Activated CD4-positive, alpha-beta memory T cell treated with anti-CD3 and anti-CD28 coated beads, Interleukin-2, amount 10 ng/mL, durations not matched to agents 7 days and 5 days (primary cell): ENCODE data around the gene ARHGAP21. TPM values are rescaled to one million over a fixed set of nuclear protein-coding genes. Genes with fewer than 3 reads are reported as not detected.
"Not testable (repeated sequence)": the region's sequence is repeated elsewhere in the genome, so short reads cannot be mapped to it uniquely, and the experiment has no call there.

Experiments used
- CTCF ChIA-PET: fragments of 350-600 bp; sonication (Branson Sonifier 250); formaldehyde crosslinking; loops from one replicate; lab custom pipeline; 2021; ENCODE audit warnings: antibody characterized with exemption, inconsistent platforms; lab: Charles Lee
- POLR2A ChIA-PET: fragments of 350-600 bp; sonication (Branson Sonifier 250); formaldehyde crosslinking; loops from one replicate; lab custom pipeline; 2021; ENCODE audit warnings: antibody characterized with exemption; lab: Charles Lee
- DNase-seq: peaks from one replicate; pipeline ENCODE4 v3.0.0-alpha.2; 2020
- H3K27ac Mint-ChIP-seq: one replicate; pipeline ENCODE4 v1.8.0; 2021; ENCODE audit warnings: mild to moderate bottlenecking, mixed read lengths
- H3K27me3 Mint-ChIP-seq: one replicate; pipeline ENCODE4 v1.8.0; 2021; ENCODE audit warnings: mixed read lengths
- H3K36me3 Mint-ChIP-seq: one replicate; pipeline ENCODE4 v1.8.0; 2021; ENCODE audit warnings: low read depth, mixed read lengths
- H3K4me1 Mint-ChIP-seq: one replicate; pipeline ENCODE4 v1.8.0; 2021; ENCODE audit warnings: mixed read lengths
- H3K4me3 Mint-ChIP-seq: one replicate; pipeline ENCODE4 v1.8.0; 2021; ENCODE audit warnings: mild to moderate bottlenecking, mixed read lengths
- H3K9me3 Mint-ChIP-seq: one replicate; pipeline ENCODE4 v1.8.0; 2021; ENCODE audit warnings: mixed read lengths
- total RNA-seq, 2 experiments: library from RNA; stranded (reverse); gene quantifications; one replicate each; pipeline ENCODE4 v1.2.3, GENCODE V29; 2021

ARHGAP21 gene
- total RNA-seq, 2 experiments from 2014 or later, result 35.6 to 36.0 TPM

- Mint-ChIP-seq H3K36me3 (peaks cover 7% of the 10 kb centered on the region), H3K9me3 (no peaks in the 10 kb centered on the region), H3K4me1 (peaks cover 4% of the 10 kb centered on the region), H3K4me3 (no peak overlapping the region), H3K27ac (no peak overlapping the region), H3K27me3 (no peaks in the 10 kb centered on the region)
- ChIA-PET CTCF (no interaction called here), POLR2A (no interaction called here)
- no peak for DNase-seq
Observed at GRCh38 chr10:24669285-24669852, 54.3 kb downstream of the ARHGAP21 start.

DNA sequence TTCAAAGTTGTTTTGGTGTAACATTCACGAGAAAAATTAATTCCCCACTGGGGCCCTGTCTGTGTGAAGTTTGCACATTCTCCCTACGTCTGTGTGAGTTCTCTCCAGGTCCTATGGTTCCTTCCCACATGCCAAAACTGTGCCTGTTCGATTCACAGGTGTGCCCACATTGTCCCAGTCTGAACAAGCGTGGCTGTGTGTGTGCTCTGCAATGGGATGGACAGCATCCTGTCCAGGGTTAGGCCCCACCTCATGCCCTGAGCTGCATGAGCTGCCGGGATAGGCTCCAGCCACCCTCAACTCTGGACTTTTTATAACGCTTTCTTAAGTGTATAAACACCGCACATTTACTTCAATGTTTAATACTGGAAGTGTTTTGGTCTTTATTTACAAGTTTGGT, 55.4 kb downstream of the ARHGAP21 start:
- POLR2A ChIA-PET, result no interaction called here
- H3K36me3 Mint-ChIP-seq, result peaks cover 7% of the 10 kb centered on the region
- H3K9me3 Mint-ChIP-seq, result no peaks in the 10 kb centered on the region
- peaks cover 4% of the 10 kb centered on the region for H3K4me1 Mint-ChIP-seq
- CTCF ChIA-PET, result no interaction called here
- no peak overlapping the region for H3K4me3 Mint-ChIP-seq
- no peaks in the 10 kb centered on the region for H3K27me3 Mint-ChIP-seq
- no peak overlapping the region for H3K27ac Mint-ChIP-seq
- no peak for DNase-seq

GRCh38 chr10:24664991-24665390, 58.7 kb downstream of the ARHGAP21 start:
- Mint-ChIP-seq H3K27ac (no peak overlapping the region), H3K27me3 (no peaks in the 10 kb centered on the region), H3K9me3 (no peaks in the 10 kb centered on the region), H3K36me3 (peaks cover 5% of the 10 kb centered on the region), H3K4me3 (no peak overlapping the region), H3K4me1 (no peaks in the 10 kb centered on the region)
- CTCF ChIA-PET, result interaction anchor here (0.7 kb wide), 1 partner anchor 14 kb away, joined by 3 read pairs; no protein-coding TSS in a partner anchor
- POLR2A ChIA-PET, result no interaction called here
- no peak for DNase-seq

DNA sequence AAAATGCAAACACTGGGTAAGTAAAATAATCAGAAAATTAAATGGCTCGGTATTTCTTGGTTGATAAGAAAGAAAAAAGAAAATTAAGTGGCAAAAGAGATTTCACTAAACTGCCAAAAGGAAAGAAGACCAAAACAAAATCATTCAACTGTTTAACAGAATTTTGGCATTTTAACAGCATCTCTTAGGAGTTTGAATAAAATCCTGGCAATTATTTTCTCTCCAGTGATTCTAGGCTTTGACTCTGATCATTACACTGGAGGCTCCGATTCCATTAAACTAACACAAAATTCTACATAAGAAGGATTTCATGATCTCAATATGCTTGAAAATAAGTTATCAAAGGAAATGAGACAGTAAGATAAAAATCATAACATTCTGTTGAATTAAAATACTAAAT, 62.3 kb downstream of the ARHGAP21 start:
- ChIA-PET CTCF (no interaction called here), POLR2A (no interaction called here)
- no peak overlapping the region for H3K4me3 Mint-ChIP-seq
- H3K27me3 Mint-ChIP-seq, result no peaks in the 10 kb centered on the region
- peaks cover 3% of the 10 kb centered on the region for H3K9me3 Mint-ChIP-seq
- no peak for DNase-seq
- H3K36me3 Mint-ChIP-seq, result peaks cover 7% of the 10 kb centered on the region
- H3K27ac Mint-ChIP-seq, result no peak overlapping the region
- no peaks in the 10 kb centered on the region for H3K4me1 Mint-ChIP-seq

- H3K27me3 Mint-ChIP-seq, H3K27ac Mint-ChIP-seq, POLR2A ChIA-PET, H3K9me3 Mint-ChIP-seq, H3K4me3 Mint-ChIP-seq, H3K4me1 Mint-ChIP-seq, CTCF ChIA-PET, DNase-seq: not testable (repeated sequence)
- peaks cover 10% of the 10 kb centered on the region for H3K36me3 Mint-ChIP-seq
Observed at GRCh38 chr10:24658319-24658718, 65.4 kb downstream of the ARHGAP21 start.

GRCh38 chr10:24656326-24656725, 67.4 kb downstream of the ARHGAP21 start:
- H3K9me3 Mint-ChIP-seq, POLR2A ChIA-PET: not testable (repeated sequence)

GRCh38 chr10:24652381-24652957, 71.2 kb downstream of the ARHGAP21 start:
- no peak overlapping the region for H3K4me3 Mint-ChIP-seq
- no peak for DNase-seq
- ChIA-PET CTCF (no interaction called here), POLR2A (no interaction called here)
- peaks cover 18% of the 10 kb centered on the region for H3K4me1 Mint-ChIP-seq
- H3K9me3 Mint-ChIP-seq, result no peaks in the 10 kb centered on the region
- peaks cover 8% of the 10 kb centered on the region for H3K36me3 Mint-ChIP-seq
- no peaks in the 10 kb centered on the region for H3K27me3 Mint-ChIP-seq
- no peak overlapping the region for H3K27ac Mint-ChIP-seq

More at GRCh38 chr10:24656326-24656725, 67.4 kb downstream of the ARHGAP21 start:
- DNase-seq, H3K27ac Mint-ChIP-seq, H3K4me3 Mint-ChIP-seq, H3K27me3 Mint-ChIP-seq, CTCF ChIA-PET: not testable (repeated sequence)
- Mint-ChIP-seq H3K4me1 (peaks cover 18% of the 10 kb centered on the region), H3K36me3 (peaks cover 12% of the 10 kb centered on the region)

- ChIA-PET CTCF (no interaction called here), POLR2A (no interaction called here)
- no peak for DNase-seq
- Mint-ChIP-seq H3K36me3 (peaks cover 12% of the 10 kb centered on the region), H3K27me3 (no peaks in the 10 kb centered on the region), H3K9me3 (no peaks in the 10 kb centered on the region), H3K27ac (no peak overlapping the region), H3K4me3 (no peak overlapping the region), H3K4me1 (peaks cover 19% of the 10 kb centered on the region)
Observed at GRCh38 chr10:24651923-24652322, 71.8 kb downstream of the ARHGAP21 start.

GRCh38 chr10:24650669-24651391, 72.9 kb downstream of the ARHGAP21 start:
- peaks cover 20% of the 10 kb centered on the region for H3K4me1 Mint-ChIP-seq

DNA sequence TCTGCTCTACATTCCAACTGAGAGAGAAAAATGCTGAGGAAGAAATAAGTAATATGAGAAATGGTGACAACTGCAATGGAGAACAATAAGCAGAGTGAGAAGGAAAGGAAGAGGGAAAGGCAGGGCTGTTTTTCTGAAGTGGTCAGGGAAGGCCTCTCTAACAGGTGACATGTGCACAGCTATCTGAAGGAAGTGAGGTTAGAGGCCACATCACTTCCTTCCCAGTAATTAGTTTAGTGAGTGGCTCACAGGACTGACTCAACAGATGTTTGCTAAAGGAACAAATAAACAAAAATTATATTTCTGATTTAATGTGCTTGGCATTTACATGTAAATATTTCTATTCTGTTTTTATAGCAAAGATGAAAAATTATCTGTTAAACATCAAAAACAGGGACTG, 77.9 kb downstream of the ARHGAP21 start:
- H3K9me3 Mint-ChIP-seq, result no peaks in the 10 kb centered on the region
- no peak overlapping the region for H3K27ac Mint-ChIP-seq
- H3K4me1 Mint-ChIP-seq, result peaks cover 2% of the 10 kb centered on the region
- no peaks in the 10 kb centered on the region for H3K27me3 Mint-ChIP-seq
- no peak overlapping the region for H3K4me3 Mint-ChIP-seq
- no peak for DNase-seq
- POLR2A ChIA-PET, result interaction anchor here (1.2 kb wide), 1 partner anchor 54 kb away, joined by 3 read pairs; no protein-coding TSS in a partner anchor
- CTCF ChIA-PET, result interaction anchor here (2.3 kb wide), 1 partner anchor 28 kb away, joined by 7 read pairs; no protein-coding TSS in a partner anchor
- H3K36me3 Mint-ChIP-seq, result peaks cover 5% of the 10 kb centered on the region

More at GRCh38 chr10:24650669-24651391, 72.9 kb downstream of the ARHGAP21 start:
- POLR2A ChIA-PET, result no interaction called here
- Mint-ChIP-seq H3K4me3 (no peak overlapping the region), H3K27ac (no peak overlapping the region), H3K36me3 (peaks cover 13% of the 10 kb centered on the region), H3K9me3 (no peaks in the 10 kb centered on the region), H3K27me3 (no peaks in the 10 kb centered on the region)
- CTCF ChIA-PET, result interaction anchor here (0.6 kb wide), 3 partner anchors 14 to 512 kb away, joined by 3 to 4 read pairs (median 3); no protein-coding TSS in a partner anchor
- no peak for DNase-seq

DNA sequence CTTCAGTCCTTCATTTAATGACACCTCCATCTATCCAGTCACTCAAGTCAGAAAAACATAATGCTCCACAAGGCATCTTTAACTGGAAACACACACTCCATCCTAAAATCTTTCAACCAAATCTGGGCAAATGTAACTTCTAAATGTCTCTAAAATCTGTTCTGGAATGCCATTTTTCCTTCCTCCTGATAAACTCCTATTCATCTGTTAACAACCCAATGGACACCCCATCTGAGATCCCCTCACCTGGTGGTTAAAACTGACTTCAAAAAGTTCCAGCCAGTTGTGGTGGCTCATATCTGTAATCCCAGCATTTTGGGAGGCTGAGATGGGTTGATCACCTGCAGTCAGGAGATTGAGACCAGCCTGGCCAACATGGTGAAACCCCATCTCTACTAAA, 78.7 kb downstream of the ARHGAP21 start:
- Mint-ChIP-seq H3K27ac (no peak overlapping the region), H3K36me3 (peaks cover 5% of the 10 kb centered on the region), H3K4me3 (no peak overlapping the region), H3K27me3 (no peaks in the 10 kb centered on the region), H3K4me1 (peaks cover 2% of the 10 kb centered on the region), H3K9me3 (no peaks in the 10 kb centered on the region)
- ChIA-PET CTCF (interaction anchor here (2.6 kb wide), 1 partner anchor 27 kb away, joined by 8 read pairs; no protein-coding TSS in a partner anchor), POLR2A (no interaction called here)
- no peak for DNase-seq

DNA sequence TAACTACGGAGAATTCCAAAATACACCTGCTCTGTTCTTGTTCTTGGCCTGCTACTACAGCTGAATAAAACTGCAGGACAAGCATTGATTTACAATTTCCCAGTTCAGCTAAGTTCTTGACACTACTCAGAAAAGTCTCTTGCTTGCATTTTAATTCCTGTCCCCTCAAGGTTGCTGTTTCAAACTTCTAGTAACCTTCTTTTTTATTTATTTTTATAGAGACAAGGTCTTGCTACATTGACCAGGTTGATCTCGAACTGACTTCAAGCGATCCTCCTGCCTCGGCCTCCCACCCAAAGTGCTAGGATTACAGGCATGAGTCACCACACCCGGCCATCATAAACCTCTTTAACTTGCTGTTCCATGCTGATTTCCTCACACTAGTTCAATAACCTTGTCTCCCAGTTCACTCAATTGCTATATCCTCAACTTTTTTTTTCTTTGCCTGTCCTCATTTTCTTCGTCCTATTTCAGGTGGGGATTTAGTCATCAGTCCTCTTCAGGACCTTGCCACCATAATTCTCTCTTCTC, 79.9 kb downstream of the ARHGAP21 start:
- CTCF ChIA-PET, result interaction anchor here (0.9 to 2.6 kb wide), 5 partner anchors 26 to 439 kb away, joined by 3 to 8 read pairs (median 3); no protein-coding TSS in a partner anchor
- no peak for DNase-seq
- H3K9me3 Mint-ChIP-seq, result no peaks in the 10 kb centered on the region
- POLR2A ChIA-PET, result no interaction called here
- H3K4me3 Mint-ChIP-seq, result no peak overlapping the region
- peaks cover 2% of the 10 kb centered on the region for H3K4me1 Mint-ChIP-seq
- H3K27me3 Mint-ChIP-seq, result no peaks in the 10 kb centered on the region
- no peak overlapping the region for H3K27ac Mint-ChIP-seq
- peaks cover 5% of the 10 kb centered on the region for H3K36me3 Mint-ChIP-seq
